ENCODE data around the gene TEX264. TPM values are rescaled to one million over a fixed set of nuclear protein-coding genes. Genes with fewer than 3 reads are reported as not detected.
"Not testable (repeated sequence)": the region's sequence is repeated elsewhere in the genome, so short reads cannot be mapped to it uniquely, and the experiment has no call there.

The TEX264 gene
- total RNA-seq, 1 experiment from 2014 or later: 21.4 TPM

DNA sequence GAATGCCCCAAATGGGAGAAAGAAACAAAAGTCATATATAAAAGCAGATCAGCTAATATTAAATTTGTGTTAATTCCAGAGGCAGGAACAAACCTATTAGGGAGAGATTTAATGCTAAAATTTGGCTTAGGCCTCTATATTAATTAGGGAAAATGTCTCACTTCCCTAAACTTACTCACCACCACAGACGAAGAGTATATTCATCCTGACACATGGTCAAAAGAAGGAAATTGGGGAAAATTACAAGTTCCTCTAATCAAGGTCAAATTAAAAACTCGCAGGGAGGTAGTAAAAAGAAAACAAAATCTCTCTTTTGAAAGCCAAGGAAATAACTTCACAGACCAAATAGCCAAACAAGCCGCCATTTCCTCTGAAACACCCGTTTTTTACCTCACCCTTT lies 68.1 kb downstream of the TEX264 start:
- intact Hi-C loops (cut with micrococcal nuclease; ENCODE audit: unreplicated experiment): no loop called here
- Histone ChIP-seq H3K4me1 (ENCODE audit: insufficient read depth, low read length, poor library complexity, severe bottlenecking) (no peaks in the 10 kb centered on the region), H3K27me3 (replicated peaks; ENCODE audit: insufficient read depth, low read depth, low read length, poor library complexity) (no peaks in the 10 kb centered on the region), H3K27ac (ENCODE audit: low read depth, low read length, poor library complexity, severe bottlenecking) (no peak overlapping the region), H3K9me3 (ENCODE audit: low read depth, low read length, poor library complexity, severe bottlenecking) (no peaks in the 10 kb centered on the region), H3K36me3 (ENCODE audit: insufficient read depth, low read length, poor library complexity, severe bottlenecking) (no peaks in the 10 kb centered on the region), H3K4me3 (ENCODE audit: low read depth, low read length, poor library complexity, severe bottlenecking) (no peak overlapping the region)
- no TSS peak for BruUV-seq (replicated peaks)
- ChIA-PET POLR2A (ENCODE audit: low non-redundant PET) (no interaction called here), CTCF (no interaction called here)
- no peak for TF ChIP-seq EZH2 (IDR thresholded peaks at IDR 0.05; ENCODE audit: borderline replicate concordance, low read depth, low read length, poor library complexity, severe bottlenecking)
- TF ChIP-seq, protein P1, sequence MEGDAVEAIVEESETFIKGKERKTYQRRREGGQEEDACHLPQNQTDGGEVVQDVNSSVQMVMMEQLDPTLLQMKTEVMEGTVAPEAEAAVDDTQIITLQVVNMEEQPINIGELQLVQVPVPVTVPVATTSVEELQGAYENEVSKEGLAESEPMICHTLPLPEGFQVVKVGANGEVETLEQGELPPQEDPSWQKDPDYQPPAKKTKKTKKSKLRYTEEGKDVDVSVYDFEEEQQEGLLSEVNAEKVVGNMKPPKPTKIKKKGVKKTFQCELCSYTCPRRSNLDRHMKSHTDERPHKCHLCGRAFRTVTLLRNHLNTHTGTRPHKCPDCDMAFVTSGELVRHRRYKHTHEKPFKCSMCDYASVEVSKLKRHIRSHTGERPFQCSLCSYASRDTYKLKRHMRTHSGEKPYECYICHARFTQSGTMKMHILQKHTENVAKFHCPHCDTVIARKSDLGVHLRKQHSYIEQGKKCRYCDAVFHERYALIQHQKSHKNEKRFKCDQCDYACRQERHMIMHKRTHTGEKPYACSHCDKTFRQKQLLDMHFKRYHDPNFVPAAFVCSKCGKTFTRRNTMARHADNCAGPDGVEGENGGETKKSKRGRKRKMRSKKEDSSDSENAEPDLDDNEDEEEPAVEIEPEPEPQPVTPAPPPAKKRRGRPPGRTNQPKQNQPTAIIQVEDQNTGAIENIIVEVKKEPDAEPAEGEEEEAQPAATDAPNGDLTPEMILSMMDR (conservative IDR thresholded peaks at IDR 0.05; ENCODE audit: low read depth, low read length): no peak
- DNase-seq (ENCODE audit: low spot score): no peak

DNA sequence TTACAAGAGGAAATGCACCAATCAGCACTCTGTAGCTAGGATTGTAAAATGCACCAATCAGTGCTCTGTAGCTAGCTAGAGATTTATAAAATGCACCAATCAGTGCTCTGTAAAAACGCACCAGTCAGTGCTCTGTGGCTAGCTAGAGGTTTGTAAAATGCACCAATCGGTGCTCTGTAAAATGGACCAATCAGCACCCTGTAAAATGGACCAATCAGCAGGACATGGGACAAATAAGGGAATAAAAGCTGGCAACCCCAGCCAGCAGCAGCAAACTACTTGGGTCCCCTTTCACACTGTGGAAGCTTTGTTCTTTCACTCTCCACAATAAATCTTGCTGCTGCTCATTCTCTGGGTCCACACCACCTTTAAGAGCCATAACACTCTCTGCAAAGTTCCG lies 71.3 kb downstream of the TEX264 start:
- intact Hi-C loops (cut with micrococcal nuclease; ENCODE audit: unreplicated experiment); H3K4me3 ChIP-seq (ENCODE audit: low read depth, low read length, poor library complexity, severe bottlenecking); CTCF ChIA-PET; H3K4me1 ChIP-seq (ENCODE audit: insufficient read depth, low read length, poor library complexity, severe bottlenecking); BruUV-seq (replicated peaks); H3K9me3 ChIP-seq (ENCODE audit: low read depth, low read length, poor library complexity, severe bottlenecking); DNase-seq (ENCODE audit: low spot score); H3K27ac ChIP-seq (ENCODE audit: low read depth, low read length, poor library complexity, severe bottlenecking); H3K36me3 ChIP-seq (ENCODE audit: insufficient read depth, low read length, poor library complexity, severe bottlenecking); H3K27me3 ChIP-seq (replicated peaks; ENCODE audit: insufficient read depth, low read depth, low read length, poor library complexity); POLR2A ChIA-PET (ENCODE audit: low non-redundant PET): not testable (repeated sequence)

DNA sequence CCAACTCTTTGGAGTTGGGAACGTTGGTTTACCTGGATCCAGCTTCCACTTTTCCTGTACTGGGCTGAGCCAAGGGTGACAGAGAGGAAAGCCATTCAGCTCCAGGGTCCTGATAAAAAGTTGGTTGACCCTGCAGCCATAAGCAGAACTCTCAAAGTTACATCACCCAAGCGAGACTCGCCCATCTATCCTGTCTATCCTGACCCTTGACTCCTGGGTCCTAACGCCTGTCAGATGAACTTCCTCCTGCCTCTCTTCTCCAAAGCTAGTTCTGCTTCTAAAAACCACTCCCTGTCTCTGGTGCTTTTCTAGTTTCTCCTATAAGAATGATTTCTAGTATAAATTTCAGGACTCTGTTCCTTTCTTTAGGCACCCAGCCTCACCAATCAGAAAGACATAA lies 71.9 kb downstream of the TEX264 start:
- H3K27me3 ChIP-seq (replicated peaks; ENCODE audit: insufficient read depth, low read depth, low read length, poor library complexity); BruUV-seq (replicated peaks); CTCF ChIA-PET; H3K27ac ChIP-seq (ENCODE audit: low read depth, low read length, poor library complexity, severe bottlenecking); DNase-seq (ENCODE audit: low spot score); H3K9me3 ChIP-seq (ENCODE audit: low read depth, low read length, poor library complexity, severe bottlenecking); H3K4me1 ChIP-seq (ENCODE audit: insufficient read depth, low read length, poor library complexity, severe bottlenecking); intact Hi-C loops (cut with micrococcal nuclease; ENCODE audit: unreplicated experiment); H3K36me3 ChIP-seq (ENCODE audit: insufficient read depth, low read length, poor library complexity, severe bottlenecking); POLR2A ChIA-PET (ENCODE audit: low non-redundant PET); H3K4me3 ChIP-seq (ENCODE audit: low read depth, low read length, poor library complexity, severe bottlenecking): not testable (repeated sequence)

DNA sequence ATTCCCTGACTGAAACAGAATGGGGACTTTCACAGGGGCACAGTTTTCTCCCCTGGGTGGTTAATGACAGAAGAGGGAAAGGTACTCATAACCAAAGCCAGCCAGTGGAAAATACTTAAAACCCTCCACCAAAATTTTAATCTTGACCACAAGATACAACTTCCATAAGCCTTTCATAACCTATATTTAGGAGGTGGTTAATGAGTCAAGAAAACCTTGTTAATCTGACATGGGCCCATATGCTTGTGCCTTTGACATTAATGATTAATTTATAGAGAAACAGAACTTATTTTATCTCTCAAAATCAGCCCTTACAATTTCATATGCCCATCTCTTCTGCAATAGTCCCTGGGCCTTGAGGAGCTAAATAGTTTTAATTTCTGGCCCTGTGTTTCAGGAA lies 76.8 kb downstream of the TEX264 start:
- DNase-seq (ENCODE audit: low spot score): no peak
- BruUV-seq (replicated peaks): no TSS peak
- no peak overlapping the region for H3K4me3 ChIP-seq (ENCODE audit: low read depth, low read length, poor library complexity, severe bottlenecking)
- H3K9me3 ChIP-seq (ENCODE audit: low read depth, low read length, poor library complexity, severe bottlenecking): no peaks in the 10 kb centered on the region
- intact Hi-C loops (cut with micrococcal nuclease; ENCODE audit: unreplicated experiment): no loop called here
- H3K27me3 ChIP-seq (replicated peaks; ENCODE audit: insufficient read depth, low read depth, low read length, poor library complexity): no peaks in the 10 kb centered on the region
- H3K4me1 ChIP-seq (ENCODE audit: insufficient read depth, low read length, poor library complexity, severe bottlenecking): no peaks in the 10 kb centered on the region
- ChIA-PET POLR2A (ENCODE audit: low non-redundant PET) (no interaction called here), CTCF (no interaction called here)
- H3K27ac ChIP-seq (ENCODE audit: low read depth, low read length, poor library complexity, severe bottlenecking): no peak overlapping the region
- TF ChIP-seq EZH2 (IDR thresholded peaks at IDR 0.05; ENCODE audit: borderline replicate concordance, low read depth, low read length, poor library complexity, severe bottlenecking): no peak
- TF ChIP-seq, protein P1 (conservative IDR thresholded peaks at IDR 0.05; ENCODE audit: low read depth, low read length): no peak
- H3K36me3 ChIP-seq (ENCODE audit: insufficient read depth, low read length, poor library complexity, severe bottlenecking): no peaks in the 10 kb centered on the region

Measured in A673 (cell line).